Fibroblast of skin of right quadriceps (primary cell): ENCODE data around the gene KCTD10.
"Not testable (repeated sequence)": the region's sequence is repeated elsewhere in the genome, so short reads cannot be mapped to it uniquely, and the experiment has no call there.

Source experiments
- DNase-seq: peaks from one replicate; pipeline ENCODE4 v3.0.0-alpha.2; 2013

KCTD10 gene

DNA sequence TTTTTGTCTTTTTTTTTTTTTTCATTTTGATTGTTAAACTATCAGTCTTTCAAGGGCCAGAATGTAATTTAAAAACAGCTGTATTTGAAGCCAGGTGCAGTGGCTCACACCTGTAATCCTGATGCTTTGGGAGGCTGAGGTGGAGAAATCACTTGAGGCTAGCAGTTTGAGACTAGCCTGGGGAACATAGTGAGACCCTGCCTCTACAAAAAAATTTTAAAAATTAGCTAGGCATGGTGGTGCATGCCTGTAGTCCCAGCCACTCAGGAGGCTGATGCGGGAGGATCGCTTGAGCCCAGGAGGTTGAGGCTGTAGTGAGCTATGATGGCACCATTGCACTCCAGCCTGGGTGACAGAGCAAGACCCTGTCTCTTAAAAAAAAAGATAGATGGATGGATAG lies 72.3 kb downstream of the KCTD10 start:
- not testable (repeated sequence) for DNase-seq
